ENCODE results near the gene PTPRA. TPM values are rescaled to one million over a fixed set of nuclear protein-coding genes. Genes with fewer than 3 reads are reported as not detected.
"Not testable (repeated sequence)": the region's sequence is repeated elsewhere in the genome, so short reads cannot be mapped to it uniquely, and the experiment has no call there.

The PTPRA gene
- polyA plus RNA-seq, 1 donor (not counting 4 experiments of a cell fraction or from before 2014, with no cell fraction given): 53.3 TPM

DNA sequence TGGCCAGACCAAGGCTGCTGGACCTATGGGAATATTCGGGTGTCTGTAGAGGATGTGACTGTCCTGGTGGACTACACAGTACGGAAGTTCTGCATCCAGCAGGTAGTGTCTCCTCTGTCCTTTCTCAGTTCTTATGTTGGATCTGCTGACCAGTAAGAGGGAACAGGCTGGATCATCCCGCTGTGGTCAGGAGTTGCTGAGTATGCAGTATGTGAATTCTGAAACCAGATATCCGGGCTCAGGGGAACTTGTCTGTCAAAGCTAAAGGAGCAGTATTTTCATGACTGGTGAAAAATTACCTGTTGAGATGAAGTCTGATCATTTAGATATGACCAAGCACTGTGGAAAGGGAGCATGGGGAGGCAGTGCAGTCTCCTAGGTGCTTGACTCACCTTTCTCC, 148.0 kb downstream of the PTPRA start:
- DNase-seq (ENCODE audit: low read depth, low spot score): no peak
- Histone ChIP-seq H3K9me1 (ENCODE audit: control insufficient read depth, extremely low read depth, insufficient read depth, low read length) (no peaks in the 10 kb centered on the region), H3K27ac (ENCODE audit: control insufficient read depth, insufficient read depth, low read length) (no peak overlapping the region), H4K20me1 (ENCODE audit: control insufficient read depth, extremely low read depth, insufficient read depth, low read length) (no peaks in the 10 kb centered on the region), H3K9me3 (ENCODE audit: control insufficient read depth, low read depth, low read length) (no peaks in the 10 kb centered on the region), H3K4me3 (ENCODE audit: control insufficient read depth in 2 of 3, extremely low read depth in 1 of 3, insufficient read depth in 2 of 3, low read depth in 1 of 3, low read length in 3 of 3) (no peak overlapping the region), H3K4me1 (ENCODE audit: control insufficient read depth, extremely low read depth, insufficient read depth, low read length) (no peaks in the 10 kb centered on the region), H3K36me3 (ENCODE audit: control insufficient read depth in 2 of 2, extremely low read depth in 1 of 2, insufficient read depth in 2 of 2, low read length in 2 of 2) (peaks cover 11 to 16% of the 10 kb centered on the region in 2 experiments), H3K27me3 (ENCODE audit: control insufficient read depth, extremely low read depth, insufficient read depth, low read length) (no peaks in the 10 kb centered on the region), H3K9ac (ENCODE audit: control insufficient read depth, extremely low read depth, insufficient read depth, low read length) (no peak overlapping the region), H2AFZ (ENCODE audit: control insufficient read depth, low read length) (no peak overlapping the region), H3K4me2 (ENCODE audit: control insufficient read depth, extremely low read depth, insufficient read depth, low read depth, low read length) (no peak overlapping the region), H3K79me2 (ENCODE audit: control insufficient read depth, insufficient read depth, low read length) (no peaks in the 10 kb centered on the region)
- TF ChIP-seq, protein P1, sequence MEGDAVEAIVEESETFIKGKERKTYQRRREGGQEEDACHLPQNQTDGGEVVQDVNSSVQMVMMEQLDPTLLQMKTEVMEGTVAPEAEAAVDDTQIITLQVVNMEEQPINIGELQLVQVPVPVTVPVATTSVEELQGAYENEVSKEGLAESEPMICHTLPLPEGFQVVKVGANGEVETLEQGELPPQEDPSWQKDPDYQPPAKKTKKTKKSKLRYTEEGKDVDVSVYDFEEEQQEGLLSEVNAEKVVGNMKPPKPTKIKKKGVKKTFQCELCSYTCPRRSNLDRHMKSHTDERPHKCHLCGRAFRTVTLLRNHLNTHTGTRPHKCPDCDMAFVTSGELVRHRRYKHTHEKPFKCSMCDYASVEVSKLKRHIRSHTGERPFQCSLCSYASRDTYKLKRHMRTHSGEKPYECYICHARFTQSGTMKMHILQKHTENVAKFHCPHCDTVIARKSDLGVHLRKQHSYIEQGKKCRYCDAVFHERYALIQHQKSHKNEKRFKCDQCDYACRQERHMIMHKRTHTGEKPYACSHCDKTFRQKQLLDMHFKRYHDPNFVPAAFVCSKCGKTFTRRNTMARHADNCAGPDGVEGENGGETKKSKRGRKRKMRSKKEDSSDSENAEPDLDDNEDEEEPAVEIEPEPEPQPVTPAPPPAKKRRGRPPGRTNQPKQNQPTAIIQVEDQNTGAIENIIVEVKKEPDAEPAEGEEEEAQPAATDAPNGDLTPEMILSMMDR (optimal IDR thresholded peaks at IDR 0.05 in 1 of 3, IDR thresholded peaks at IDR 0.05 in 1 of 3, conservative IDR thresholded peaks at IDR 0.05 in 1 of 3; ENCODE audit: extremely low read depth in 1 of 3, insufficient read depth in 2 of 3, low read length in 3 of 3): no peak
- no peak for TF ChIP-seq EZH2 (IDR thresholded peaks at IDR 0.05; ENCODE audit: low read length)
- dilution Hi-C loops (cut with MboI; ENCODE audit: extremely low pct_ligation_motif_present, low sequenced_read_pairs): no loop called here
- no peak for FAIRE-seq

- Histone ChIP-seq H4K20me1 (ENCODE audit: control insufficient read depth, extremely low read depth, insufficient read depth, low read length) (no peaks in the 10 kb centered on the region), H3K36me3 (ENCODE audit: control insufficient read depth in 2 of 2, extremely low read depth in 1 of 2, insufficient read depth in 2 of 2, low read length in 2 of 2) (peaks cover 14 to 19% of the 10 kb centered on the region in 2 experiments)
- no peak for FAIRE-seq
Observed at GRCh38 chr20:3021777-3022176, 148.5 kb downstream of the PTPRA start.

DNA sequence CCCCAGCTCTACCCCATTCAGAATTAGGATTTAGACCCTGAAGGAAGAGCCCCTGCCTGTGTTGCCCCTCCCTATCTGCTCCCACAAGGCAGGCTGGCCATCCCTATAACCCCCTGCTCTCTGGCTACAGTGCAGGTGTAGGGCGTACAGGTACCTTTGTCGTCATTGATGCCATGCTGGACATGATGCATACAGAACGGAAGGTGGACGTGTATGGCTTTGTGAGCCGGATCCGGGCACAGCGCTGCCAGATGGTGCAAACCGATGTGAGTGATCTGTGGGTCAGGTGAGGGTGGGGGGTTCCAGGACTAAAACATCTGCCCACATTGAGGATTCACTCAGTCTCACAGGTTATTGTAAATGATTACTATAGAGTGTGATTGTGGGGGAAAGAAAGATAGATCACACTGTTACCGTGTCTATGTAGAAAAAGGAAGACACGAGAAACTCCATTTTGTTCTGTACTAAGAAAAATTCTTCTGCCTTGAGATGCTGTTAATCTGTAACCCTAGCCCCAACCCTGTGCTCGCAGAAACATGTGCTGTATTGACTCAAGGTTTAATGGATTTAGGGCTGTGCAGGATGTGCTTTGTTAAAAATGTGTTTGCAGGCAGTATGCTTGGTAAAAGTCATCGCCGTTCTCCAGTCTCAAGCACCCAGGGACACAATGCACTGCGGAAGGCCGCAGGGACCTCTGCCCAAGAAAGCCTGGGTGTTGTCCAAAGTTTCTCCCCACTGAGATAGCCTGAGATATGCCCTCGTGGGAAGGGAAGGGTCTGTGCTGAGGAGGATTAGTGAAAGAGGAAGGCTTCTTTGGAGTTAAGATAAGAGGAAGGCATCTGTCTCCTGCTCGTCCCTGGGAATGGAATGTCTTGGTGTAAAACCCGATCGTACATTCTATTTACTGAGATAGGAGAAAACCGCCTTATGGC, 149.5 kb downstream of the PTPRA start:
- H3K9me3 ChIP-seq (ENCODE audit: control insufficient read depth, low read depth, low read length); H2AFZ ChIP-seq (ENCODE audit: control insufficient read depth, low read length); H4K20me1 ChIP-seq (ENCODE audit: control insufficient read depth, extremely low read depth, insufficient read depth, low read length); DNase-seq (ENCODE audit: low read depth, low spot score); H3K4me2 ChIP-seq (ENCODE audit: control insufficient read depth, extremely low read depth, insufficient read depth, low read depth, low read length); H3K9ac ChIP-seq (ENCODE audit: control insufficient read depth, extremely low read depth, insufficient read depth, low read length); H3K9me1 ChIP-seq (ENCODE audit: control insufficient read depth, extremely low read depth, insufficient read depth, low read length); H3K4me1 ChIP-seq (ENCODE audit: control insufficient read depth, extremely low read depth, insufficient read depth, low read length); H3K27me3 ChIP-seq (ENCODE audit: control insufficient read depth, extremely low read depth, insufficient read depth, low read length); H3K27ac ChIP-seq (ENCODE audit: control insufficient read depth, insufficient read depth, low read length); dilution Hi-C loops (cut with MboI; ENCODE audit: extremely low pct_ligation_motif_present, low sequenced_read_pairs); H3K4me3 ChIP-seq (ENCODE audit: control insufficient read depth in 2 of 3, extremely low read depth in 1 of 3, insufficient read depth in 2 of 3, low read depth in 1 of 3, low read length in 3 of 3); H3K79me2 ChIP-seq (ENCODE audit: control insufficient read depth, insufficient read depth, low read length); FAIRE-seq: not testable (repeated sequence)
- H3K36me3 ChIP-seq (ENCODE audit: control insufficient read depth in 2 of 2, extremely low read depth in 1 of 2, insufficient read depth in 2 of 2, low read length in 2 of 2): peaks cover 22 to 27% of the 10 kb centered on the region in 2 experiments

More at GRCh38 chr20:3021777-3022176, 148.5 kb downstream of the PTPRA start:
- DNase-seq (ENCODE audit: low read depth, low spot score): no peak
- Histone ChIP-seq H3K4me1 (ENCODE audit: control insufficient read depth, extremely low read depth, insufficient read depth, low read length) (no peaks in the 10 kb centered on the region), H3K9ac (ENCODE audit: control insufficient read depth, extremely low read depth, insufficient read depth, low read length) (no peak overlapping the region), H3K9me1 (ENCODE audit: control insufficient read depth, extremely low read depth, insufficient read depth, low read length) (no peaks in the 10 kb centered on the region), H3K4me2 (ENCODE audit: control insufficient read depth, extremely low read depth, insufficient read depth, low read depth, low read length) (no peak overlapping the region), H3K79me2 (ENCODE audit: control insufficient read depth, insufficient read depth, low read length) (no peaks in the 10 kb centered on the region), H3K27ac (ENCODE audit: control insufficient read depth, insufficient read depth, low read length) (no peak overlapping the region), H2AFZ (ENCODE audit: control insufficient read depth, low read length) (no peak overlapping the region), H3K9me3 (ENCODE audit: control insufficient read depth, low read depth, low read length) (no peaks in the 10 kb centered on the region), H3K4me3 (ENCODE audit: control insufficient read depth in 2 of 3, extremely low read depth in 1 of 3, insufficient read depth in 2 of 3, low read depth in 1 of 3, low read length in 3 of 3) (no peak overlapping the region), H3K27me3 (ENCODE audit: control insufficient read depth, extremely low read depth, insufficient read depth, low read length) (no peaks in the 10 kb centered on the region)
- dilution Hi-C loops (cut with MboI; ENCODE audit: extremely low pct_ligation_motif_present, low sequenced_read_pairs): no loop called here
- TF ChIP-seq, protein P1 (optimal IDR thresholded peaks at IDR 0.05 in 1 of 3, IDR thresholded peaks at IDR 0.05 in 1 of 3, conservative IDR thresholded peaks at IDR 0.05 in 1 of 3; ENCODE audit: extremely low read depth in 1 of 3, insufficient read depth in 2 of 3, low read length in 3 of 3): no peak
- no peak for TF ChIP-seq EZH2 (IDR thresholded peaks at IDR 0.05; ENCODE audit: low read length)

All from keratinocyte (primary cell).